Measurements from ENCODE around the gene MRPS25.

DNA sequence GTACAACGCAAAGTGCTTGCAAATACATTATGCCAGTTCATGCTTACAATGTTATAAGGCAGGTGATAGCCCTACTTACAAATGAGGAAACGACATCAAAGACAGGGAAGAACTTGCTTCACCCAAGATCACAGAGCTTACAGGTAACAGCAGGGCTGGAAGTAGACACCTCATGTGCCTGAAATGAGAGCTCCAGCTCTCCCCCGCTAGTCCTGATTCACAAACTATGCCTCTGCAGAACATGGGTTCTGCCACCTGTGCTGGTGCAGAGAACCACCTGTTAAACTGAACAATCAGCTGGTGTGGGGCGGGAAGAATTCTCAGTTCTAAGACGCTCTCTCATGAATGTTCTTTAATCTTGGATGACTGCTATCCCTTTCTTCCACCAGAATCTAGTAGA, 26.5 kb upstream of the MRPS25 start:
- TF ChIP-seq, protein P1, sequence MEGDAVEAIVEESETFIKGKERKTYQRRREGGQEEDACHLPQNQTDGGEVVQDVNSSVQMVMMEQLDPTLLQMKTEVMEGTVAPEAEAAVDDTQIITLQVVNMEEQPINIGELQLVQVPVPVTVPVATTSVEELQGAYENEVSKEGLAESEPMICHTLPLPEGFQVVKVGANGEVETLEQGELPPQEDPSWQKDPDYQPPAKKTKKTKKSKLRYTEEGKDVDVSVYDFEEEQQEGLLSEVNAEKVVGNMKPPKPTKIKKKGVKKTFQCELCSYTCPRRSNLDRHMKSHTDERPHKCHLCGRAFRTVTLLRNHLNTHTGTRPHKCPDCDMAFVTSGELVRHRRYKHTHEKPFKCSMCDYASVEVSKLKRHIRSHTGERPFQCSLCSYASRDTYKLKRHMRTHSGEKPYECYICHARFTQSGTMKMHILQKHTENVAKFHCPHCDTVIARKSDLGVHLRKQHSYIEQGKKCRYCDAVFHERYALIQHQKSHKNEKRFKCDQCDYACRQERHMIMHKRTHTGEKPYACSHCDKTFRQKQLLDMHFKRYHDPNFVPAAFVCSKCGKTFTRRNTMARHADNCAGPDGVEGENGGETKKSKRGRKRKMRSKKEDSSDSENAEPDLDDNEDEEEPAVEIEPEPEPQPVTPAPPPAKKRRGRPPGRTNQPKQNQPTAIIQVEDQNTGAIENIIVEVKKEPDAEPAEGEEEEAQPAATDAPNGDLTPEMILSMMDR (IDR thresholded peaks at IDR 0.05), result no peak
- TF ChIP-seq POLR2A (IDR thresholded peaks at IDR 0.05), result no peak

Measured in thyroid gland (tissue), 4 donors.